ENCODE data around the gene STT3B.

DNA sequence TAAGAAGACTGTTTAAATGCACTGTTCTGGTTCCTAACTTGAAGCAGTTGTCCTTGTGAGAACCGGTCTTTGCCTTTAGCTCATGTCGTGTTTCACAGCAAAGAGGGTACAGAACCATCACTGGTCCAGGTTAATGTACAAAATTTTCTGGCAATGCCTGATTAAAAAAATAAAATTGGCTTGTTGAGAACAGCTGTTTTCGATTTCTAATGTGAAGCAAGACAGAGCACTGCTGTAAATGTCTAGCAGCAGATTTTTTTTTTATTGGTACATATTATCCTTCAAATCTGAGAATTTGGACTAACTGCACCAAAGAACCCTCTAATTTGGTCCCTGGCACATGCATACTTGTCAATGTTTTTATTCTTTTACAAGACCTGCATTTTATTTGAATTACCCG is 103.3 kb downstream of the STT3B start:
- TF ChIP-seq, protein P1, sequence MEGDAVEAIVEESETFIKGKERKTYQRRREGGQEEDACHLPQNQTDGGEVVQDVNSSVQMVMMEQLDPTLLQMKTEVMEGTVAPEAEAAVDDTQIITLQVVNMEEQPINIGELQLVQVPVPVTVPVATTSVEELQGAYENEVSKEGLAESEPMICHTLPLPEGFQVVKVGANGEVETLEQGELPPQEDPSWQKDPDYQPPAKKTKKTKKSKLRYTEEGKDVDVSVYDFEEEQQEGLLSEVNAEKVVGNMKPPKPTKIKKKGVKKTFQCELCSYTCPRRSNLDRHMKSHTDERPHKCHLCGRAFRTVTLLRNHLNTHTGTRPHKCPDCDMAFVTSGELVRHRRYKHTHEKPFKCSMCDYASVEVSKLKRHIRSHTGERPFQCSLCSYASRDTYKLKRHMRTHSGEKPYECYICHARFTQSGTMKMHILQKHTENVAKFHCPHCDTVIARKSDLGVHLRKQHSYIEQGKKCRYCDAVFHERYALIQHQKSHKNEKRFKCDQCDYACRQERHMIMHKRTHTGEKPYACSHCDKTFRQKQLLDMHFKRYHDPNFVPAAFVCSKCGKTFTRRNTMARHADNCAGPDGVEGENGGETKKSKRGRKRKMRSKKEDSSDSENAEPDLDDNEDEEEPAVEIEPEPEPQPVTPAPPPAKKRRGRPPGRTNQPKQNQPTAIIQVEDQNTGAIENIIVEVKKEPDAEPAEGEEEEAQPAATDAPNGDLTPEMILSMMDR (IDR thresholded peaks at IDR 0.05): no peak
- no peak for TF ChIP-seq POLR2A (IDR thresholded peaks at IDR 0.05)

Measured in right lobe of liver (tissue), 4 donors.